ENCODE results near the gene SGTA.

GRCh38 chr19:2743099-2743498 lies 40.0 kb downstream of the SGTA start:
- TF ChIP-seq CTCF (IDR thresholded peaks at IDR 0.05; ENCODE audit: low read length): no peak
- no peak for TF ChIP-seq EZH2 (optimal IDR thresholded peaks at IDR 0.05; ENCODE audit: low read depth, low read length)
